HG03575 (cell line): ENCODE results near the gene SDK2.

ENCODE experiments used
- ATAC-seq: cut with Tn5 transposase; IDR thresholded peaks from one replicate; pipeline ENCODE4 v1.9.1; 2021; ENCODE audit not compliant: unreplicated experiment, insufficient number of reproducible peaks, low FRiP score; ENCODE audit errors: extremely low read depth

SDK2 gene

DNA sequence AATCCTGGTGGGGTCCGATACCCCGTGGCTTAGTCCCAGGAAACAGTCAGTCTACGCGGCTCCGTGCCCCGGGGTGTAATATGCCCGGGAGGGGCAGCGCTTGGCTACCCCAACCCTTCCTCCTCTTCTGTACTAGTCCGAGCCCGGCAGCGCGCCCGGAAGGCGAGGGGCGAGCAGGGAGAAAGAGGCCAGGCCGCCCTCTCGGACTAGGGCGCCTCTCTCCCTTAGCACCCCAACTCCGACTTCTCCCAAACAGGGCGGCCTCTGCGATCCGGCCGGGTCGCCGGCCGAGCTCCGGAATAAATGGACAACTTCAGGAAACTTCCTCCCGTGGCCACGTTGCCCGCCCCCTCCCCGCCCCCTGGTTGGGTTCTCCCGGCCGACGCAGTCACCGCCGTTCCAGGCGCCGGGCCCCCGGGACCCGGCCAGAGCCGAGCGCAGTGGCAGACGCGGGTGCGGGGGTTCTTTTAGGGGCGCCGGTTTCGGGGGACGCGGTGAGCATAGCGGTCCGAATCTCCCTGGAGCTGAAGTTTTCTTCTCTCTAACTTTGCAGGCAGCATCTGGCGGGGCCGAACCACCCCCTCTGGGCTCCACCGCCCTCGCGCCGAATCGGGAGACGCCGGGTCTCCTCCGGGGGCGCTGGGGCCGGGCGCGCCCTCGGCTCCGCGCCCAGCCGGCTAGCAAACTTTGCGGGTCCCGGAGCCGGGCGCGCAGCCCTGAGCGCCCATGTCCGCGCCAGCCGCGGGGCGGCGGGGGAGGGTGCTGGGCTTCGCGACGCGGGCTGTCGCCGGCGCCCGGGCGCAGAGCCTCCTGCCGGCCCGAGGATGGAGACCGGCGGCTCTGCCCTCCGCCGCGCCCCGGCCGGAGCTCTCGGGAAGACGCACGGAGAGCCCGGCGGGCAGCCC lies at the start of gene SDK2:
TSS of gene SDK2 (minus strand) at position 301 of the 905 bp plus-strand sequence. CDS start 357 bp downstream, outside the sequence.
- no peak for ATAC-seq

DNA sequence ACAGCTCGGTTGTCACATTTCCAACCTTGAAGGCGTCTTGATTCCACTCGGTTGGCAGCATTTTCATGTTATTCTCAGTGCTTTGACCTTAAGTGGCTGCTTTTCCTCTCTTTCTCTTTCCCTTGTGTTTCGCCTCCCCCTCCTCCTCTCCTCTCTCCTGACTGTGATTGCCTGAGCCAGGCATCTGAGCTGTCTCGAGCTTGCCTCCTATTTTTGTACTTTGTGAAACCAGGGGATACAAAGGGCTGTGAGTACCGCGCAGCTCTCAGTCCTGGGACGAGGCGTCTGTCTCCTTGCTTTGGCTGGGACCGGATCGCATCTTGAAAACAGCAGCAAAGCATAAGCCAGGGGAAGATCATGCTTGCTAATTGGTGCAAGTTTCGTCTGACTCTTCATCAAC lies 48.8 kb upstream of the SDK2 start:
- ATAC-seq = no peak

- ATAC-seq = no peak
Observed at GRCh38 chr17:73691321-73691766, 47.1 kb upstream of the SDK2 start.

- ATAC-seq = no peak
Observed at GRCh38 chr17:73690676-73691075, 46.4 kb upstream of the SDK2 start.

- no peak for ATAC-seq
Observed at GRCh38 chr17:73689596-73690275, 45.5 kb upstream of the SDK2 start.

GRCh38 chr17:73686961-73687360 lies 42.7 kb upstream of the SDK2 start:
- ATAC-seq = no peak

DNA sequence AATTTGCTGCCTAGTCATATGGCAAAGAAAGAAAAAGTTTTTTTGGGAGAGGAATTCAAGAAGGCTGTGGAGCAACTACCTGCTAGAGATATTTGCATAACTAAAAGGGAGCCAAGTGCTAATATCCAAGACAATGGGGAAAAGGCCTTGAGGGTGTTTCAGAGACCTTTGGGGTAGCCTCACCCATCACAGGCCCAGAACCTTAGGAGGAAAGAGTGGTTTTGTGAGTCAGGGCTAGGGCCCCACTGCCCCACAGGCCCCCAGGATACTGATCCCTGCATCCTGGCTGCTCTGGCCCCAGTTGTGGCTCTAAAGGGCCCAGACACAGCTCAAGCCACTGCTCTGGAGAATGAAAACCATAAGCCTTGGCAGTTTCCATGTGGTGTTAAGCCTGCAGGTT lies 41.9 kb upstream of the SDK2 start:
- ATAC-seq = no peak

GRCh38 chr17:73684183-73684582 lies 39.9 kb upstream of the SDK2 start:
- no peak for ATAC-seq

DNA sequence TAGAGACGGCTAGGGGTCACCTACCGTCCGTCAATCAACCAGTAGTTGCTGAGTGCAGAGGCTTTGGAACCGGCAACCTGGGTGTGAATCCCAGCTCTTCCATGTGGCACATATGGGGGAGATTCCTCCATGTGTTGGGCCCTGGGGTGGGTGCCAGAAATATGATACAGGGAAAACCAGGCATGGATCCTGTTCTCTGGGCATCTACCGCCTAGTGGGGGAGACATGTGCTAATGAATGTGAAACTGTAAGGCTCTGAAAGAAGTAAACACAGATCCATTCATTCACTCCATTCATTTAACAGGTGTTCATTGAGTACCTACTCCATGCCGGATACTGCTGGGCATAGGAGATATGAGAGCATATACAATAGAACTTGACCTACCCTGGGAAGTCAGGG lies 39.5 kb upstream of the SDK2 start:
- no peak for ATAC-seq

DNA sequence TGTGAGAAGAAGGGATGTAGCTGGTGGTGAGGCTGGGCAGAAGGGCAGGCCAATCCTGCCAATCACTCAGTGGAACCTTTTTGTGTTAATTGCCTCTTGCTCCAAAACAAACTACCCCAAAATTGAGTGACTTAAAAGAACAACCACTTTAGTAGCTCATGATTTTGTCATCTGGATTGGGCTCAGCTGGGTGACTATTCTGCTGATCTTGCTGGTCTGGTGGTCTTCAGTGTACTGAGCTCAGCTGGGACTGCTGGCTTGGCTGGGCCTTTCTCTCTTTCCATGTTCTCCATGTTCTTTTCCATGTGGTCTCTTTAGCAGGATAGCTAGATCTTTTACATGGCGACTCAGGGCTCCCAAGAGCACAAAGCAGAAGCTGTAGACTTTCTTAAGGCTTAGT lies 37.7 kb upstream of the SDK2 start:
- ATAC-seq = no peak

DNA sequence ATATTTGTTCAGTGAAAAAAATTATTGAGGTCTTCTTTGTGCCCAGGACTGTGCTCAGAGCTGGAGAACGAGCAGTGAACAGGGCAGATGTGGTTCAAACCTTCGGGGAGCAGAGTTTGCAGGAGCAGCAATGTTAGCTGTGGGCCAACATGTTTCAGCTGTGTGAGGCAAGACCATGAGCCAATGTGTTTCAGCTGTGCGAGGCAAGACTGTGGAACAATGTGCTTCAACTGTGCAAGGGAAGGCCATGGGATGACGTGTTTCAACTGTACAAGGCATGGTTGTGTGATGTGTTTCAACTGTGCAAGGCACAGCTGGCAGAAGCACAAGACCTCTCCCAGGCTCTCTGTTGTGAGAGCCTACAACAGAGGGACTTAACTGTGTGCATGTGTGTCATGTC lies 35.2 kb upstream of the SDK2 start:
- no peak for ATAC-seq

GRCh38 chr17:73678999-73679398 lies 34.8 kb upstream of the SDK2 start:
- no peak for ATAC-seq

DNA sequence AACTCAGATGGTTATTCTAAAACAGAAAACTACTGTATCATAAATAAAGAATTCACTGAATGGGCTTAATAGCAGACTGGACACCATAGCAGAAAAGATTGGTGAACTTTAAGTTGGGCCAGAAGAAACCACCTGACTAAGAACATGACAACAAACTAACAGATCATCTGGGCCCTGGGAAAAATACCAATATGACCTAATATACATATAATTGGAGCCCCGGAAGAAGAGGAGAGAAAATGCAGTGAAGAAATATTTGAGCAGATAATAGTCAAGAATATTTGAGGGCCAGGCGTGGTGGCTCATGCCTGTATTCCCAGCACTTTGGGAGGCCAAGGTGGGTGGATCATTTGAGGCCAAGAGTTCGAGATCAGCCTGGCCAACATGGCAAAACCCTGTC lies 25.5 kb upstream of the SDK2 start:
- no peak for ATAC-seq

DNA sequence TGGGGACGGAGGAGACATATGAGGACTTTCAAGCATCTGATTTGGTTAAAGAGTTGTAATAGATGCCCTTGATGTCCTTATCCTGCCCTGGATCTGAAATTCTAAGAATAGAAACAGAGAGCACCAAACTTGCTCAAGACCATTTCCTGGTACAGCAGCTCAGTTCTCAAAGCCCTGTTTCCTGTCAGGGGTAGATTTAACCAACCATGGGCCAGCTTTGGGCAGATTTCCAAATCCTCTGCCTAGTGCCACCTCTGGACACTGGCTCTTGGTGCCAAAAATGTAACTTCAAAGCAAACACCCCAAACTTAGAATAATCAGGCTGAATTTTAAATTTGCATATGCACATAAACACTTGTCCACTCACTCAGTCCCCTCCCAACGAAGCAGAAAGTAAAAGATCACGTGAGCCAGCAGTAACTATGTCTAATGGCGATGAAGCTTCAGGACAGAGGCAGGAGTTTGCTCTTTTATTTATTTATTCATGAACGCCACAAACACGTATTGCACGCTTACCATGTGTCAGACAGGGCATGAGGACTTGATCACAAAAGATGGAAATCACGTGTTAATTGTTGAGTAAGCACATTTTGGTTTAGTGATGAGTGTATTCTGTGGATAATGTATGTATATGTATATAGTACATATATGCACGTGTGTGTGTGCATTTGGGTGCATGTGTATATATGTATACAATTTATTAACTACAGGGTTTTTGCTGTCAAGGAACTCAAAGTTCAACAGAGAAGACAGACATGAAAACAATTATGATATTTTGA lies 23.1 kb upstream of the SDK2 start:
- no peak for ATAC-seq

DNA sequence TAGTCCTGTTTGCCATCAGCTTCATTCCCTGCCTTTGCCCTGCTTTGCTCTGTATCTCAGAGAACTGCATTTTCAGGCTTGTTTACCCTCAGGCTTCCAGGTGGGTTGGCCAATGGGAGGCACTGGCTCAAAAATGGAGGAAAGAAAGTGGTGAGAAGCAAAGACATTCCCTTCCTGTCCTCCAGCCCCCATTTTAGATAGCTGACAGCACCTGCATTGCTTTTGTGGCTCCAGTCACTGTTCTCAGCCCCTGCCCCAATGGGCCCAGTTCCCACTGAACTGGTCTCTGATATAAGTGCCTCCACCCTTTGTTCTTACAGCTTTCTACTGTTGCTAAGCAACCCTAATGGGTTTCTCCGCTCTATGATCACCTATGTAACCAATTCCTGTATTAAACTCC lies 19.4 kb upstream of the SDK2 start:
- no peak for ATAC-seq

- ATAC-seq = no peak
Observed at GRCh38 chr17:73660366-73660765, 16.1 kb upstream of the SDK2 start.

GRCh38 chr17:73658821-73659515 lies 14.7 kb upstream of the SDK2 start:
- ATAC-seq = no peak

DNA sequence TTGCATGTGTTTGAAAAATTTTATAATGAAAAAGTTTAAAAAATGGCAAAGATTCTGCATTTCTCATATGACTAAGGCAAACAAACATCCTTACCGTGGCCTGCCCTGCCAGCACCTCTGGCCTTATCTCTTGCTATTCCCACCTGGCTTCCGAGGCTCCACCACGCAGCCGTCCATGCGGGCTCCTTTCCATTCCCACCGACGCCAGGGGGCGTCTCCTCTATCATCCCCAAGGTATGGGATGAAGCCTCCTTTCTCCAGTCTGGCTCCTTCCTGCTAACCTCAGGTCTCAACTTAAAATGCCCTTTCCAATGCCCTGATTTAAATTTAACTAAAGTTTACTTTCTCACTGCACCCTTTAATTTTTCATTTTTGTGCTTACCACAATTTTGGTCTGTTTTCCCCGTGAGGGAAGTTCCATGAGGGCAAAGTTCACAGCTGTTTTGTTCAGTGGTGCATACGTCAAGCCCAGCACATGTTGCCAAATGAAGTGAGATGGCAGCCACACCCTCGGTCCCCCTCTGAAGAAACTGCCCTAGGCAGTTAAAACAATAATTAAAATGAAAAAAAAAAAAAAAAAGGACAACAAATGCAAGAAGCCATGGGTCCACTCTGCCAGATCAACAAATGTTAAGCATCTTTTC lies 13.3 kb upstream of the SDK2 start:
- ATAC-seq = no peak

DNA sequence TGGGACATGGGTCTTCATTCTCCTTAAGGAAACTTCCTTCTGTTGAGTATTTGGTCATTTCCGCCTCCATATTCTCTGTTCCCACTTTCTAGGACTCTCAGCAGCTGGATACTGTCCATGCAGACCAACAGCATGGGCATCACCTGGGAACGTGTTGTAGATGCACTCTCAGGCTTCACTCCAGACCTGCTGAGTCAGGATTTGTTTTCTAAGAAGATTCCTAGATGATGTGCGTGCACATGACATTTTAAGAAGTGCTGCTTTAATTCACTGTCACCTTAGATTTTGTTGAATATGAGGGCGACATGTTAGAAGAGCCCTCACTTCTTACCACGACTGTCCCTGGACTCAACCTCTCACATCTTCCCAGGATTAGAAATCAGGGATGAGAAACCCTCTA lies 10.0 kb upstream of the SDK2 start:
- no peak for ATAC-seq
